HepG2 (cell line): ENCODE data around the gene VWA3A. TPM values are rescaled to one million over a fixed set of nuclear protein-coding genes. Genes with fewer than 3 reads are reported as not detected.

Experiments
- ELF3 ChIP-seq: IDR thresholded peaks from 2 replicates; pipeline ENCODE4 v1.6.1; 2016; ENCODE audit warnings: missing genetic modification reagents, missing compliant biosample characterization
- HOXA3 ChIP-seq: sonication (generic); formaldehyde crosslinking; IDR thresholded peaks from 2 replicates; pipeline ENCODE4 v1.5.0; 2020; ENCODE audit warnings: missing genetic modification reagents
- HOXA5 ChIP-seq: sonication (generic); formaldehyde crosslinking; IDR thresholded peaks from 2 replicates; pipeline ENCODE4 v1.4.0; 2020; ENCODE audit warnings: missing genetic modification reagents
- KDM1A ChIP-seq: IDR thresholded peaks from 2 replicates; pipeline ENCODE4 v1.6.1; 2016; ENCODE audit warnings: missing compliant biosample characterization
- KLF13 ChIP-seq: sonication (generic); formaldehyde crosslinking; IDR thresholded peaks from 2 replicates; pipeline ENCODE4 v1.4.0; 2020; ENCODE audit warnings: mild to moderate bottlenecking, missing genetic modification reagents
- KMT2A ChIP-seq: sonication (generic); formaldehyde crosslinking; IDR thresholded peaks from 2 replicates; pipeline ENCODE4 v1.4.0; 2020; ENCODE audit warnings: missing genetic modification reagents
- MIER3 ChIP-seq: IDR thresholded peaks from 2 replicates; pipeline ENCODE4 v1.6.1; 2016; ENCODE audit warnings: missing compliant biosample characterization, borderline replicate concordance
- POLR2A ChIP-seq, 2 experiments: IDR thresholded peaks; 2 replicates each; pipeline ENCODE4 v1.6.1; 2011; ENCODE audit warnings: low read depth in 2 of 2, low read length in 2 of 2, mild to moderate bottlenecking in 1 of 2, moderate library complexity in 1 of 2; ENCODE audit not compliant: insufficient read depth in 1 of 2
- RFX5 ChIP-seq: IDR thresholded peaks from 2 replicates; pipeline ENCODE4 v1.6.1; 2011; ENCODE audit warnings: low read depth, low read length, improper control_type of control experiment
- RFXANK ChIP-seq: IDR thresholded peaks from 2 replicates; pipeline ENCODE4 v1.6.1; 2016
- SMARCE1 ChIP-seq: fragments of 450-650 bp; IDR thresholded peaks from 2 replicates; pipeline ENCODE4 v1.6.1; 2017; ENCODE audit warnings: borderline replicate concordance
- SRSF9 ChIP-seq: fragments of 200-400 bp; formaldehyde crosslinking; IDR thresholded peaks from 2 replicates; pipeline ENCODE4 v1.6.1; 2018; ENCODE audit warnings: borderline replicate concordance, mild to moderate bottlenecking, low read depth, low read length; ENCODE audit not compliant: insufficient read depth, poor library complexity, severe bottlenecking
- ZNF10 ChIP-seq: sonication (generic); formaldehyde crosslinking; IDR thresholded peaks from 2 replicates; pipeline ENCODE4 v1.4.0; 2020; ENCODE audit warnings: mild to moderate bottlenecking, low read depth, missing genetic modification reagents, borderline replicate concordance
- ZNF510 ChIP-seq: sonication (generic); formaldehyde crosslinking; IDR thresholded peaks from 2 replicates; pipeline ENCODE4 v1.4.0; 2020; ENCODE audit warnings: low read depth, mild to moderate bottlenecking, missing genetic modification reagents
- ZNF709 ChIP-seq: sonication (generic); formaldehyde crosslinking; IDR thresholded peaks from 2 replicates; pipeline ENCODE4 v1.5.0; 2020; ENCODE audit warnings: mild to moderate bottlenecking, missing genetic modification reagents
- polyA plus RNA-seq, 8 experiments: library from polyadenylated mRNA; depleted of rRNA in 3 of 8; stranded (reverse) in 7 of 8; unstranded in 1 of 8; fragments of >200 nt; fragmentation: Illumina TruSeq in 4 of 8; extraction: Trizol in 4 of 8; gene quantifications; 2 replicates each; pipeline versions ENCODE4 v1.2.1 to v1.2.3, GENCODE V29; 2011 to 2016; ENCODE audit warnings: low read depth in 4 of 8, missing spikeins in 1 of 8, mixed read lengths in 1 of 8; ENCODE audit not compliant: insufficient read depth in 1 of 8
- total RNA-seq, 5 experiments: library from RNA; depleted of rRNA; stranded (reverse); fragments of >200 nt; fragmentation: Illumina TruSeq; extraction: Trizol; gene quantifications; 2 replicates each; pipeline ENCODE4 v1.2.3, GENCODE V29; 2016; ENCODE audit warnings: low read depth in 1 of 5
- TF ChIP-seq, protein P1 (sequence below): IDR thresholded peaks from 2 replicates; pipeline ENCODE4 v1.6.1; 2016
- TF ChIP-seq, protein P2 (sequence below): sonication (generic); formaldehyde crosslinking; IDR thresholded peaks from 2 replicates; pipeline ENCODE4 v1.4.0; 2020; ENCODE audit warnings: missing genetic modification reagents, borderline replicate concordance
- TF ChIP-seq, protein P3 (sequence below): sonication (generic); formaldehyde crosslinking; conservative IDR thresholded peaks from 2 replicates; pipeline ENCODE4 v1.4.0; 2020; ENCODE audit warnings: mild to moderate bottlenecking, missing genetic modification reagents, moderate library complexity
- TF ChIP-seq, protein P4 (sequence below): sonication (generic); formaldehyde crosslinking; conservative IDR thresholded peaks from 2 replicates; pipeline ENCODE4 v1.4.0; 2020; ENCODE audit warnings: missing genetic modification reagents

The VWA3A gene
- total and polyA plus RNA-seq, 2 of the 13 experiments (the other 11 are each of a cell fraction or from before 2014, with no cell fraction given): 0.03 to 0.07 TPM

DNA sequence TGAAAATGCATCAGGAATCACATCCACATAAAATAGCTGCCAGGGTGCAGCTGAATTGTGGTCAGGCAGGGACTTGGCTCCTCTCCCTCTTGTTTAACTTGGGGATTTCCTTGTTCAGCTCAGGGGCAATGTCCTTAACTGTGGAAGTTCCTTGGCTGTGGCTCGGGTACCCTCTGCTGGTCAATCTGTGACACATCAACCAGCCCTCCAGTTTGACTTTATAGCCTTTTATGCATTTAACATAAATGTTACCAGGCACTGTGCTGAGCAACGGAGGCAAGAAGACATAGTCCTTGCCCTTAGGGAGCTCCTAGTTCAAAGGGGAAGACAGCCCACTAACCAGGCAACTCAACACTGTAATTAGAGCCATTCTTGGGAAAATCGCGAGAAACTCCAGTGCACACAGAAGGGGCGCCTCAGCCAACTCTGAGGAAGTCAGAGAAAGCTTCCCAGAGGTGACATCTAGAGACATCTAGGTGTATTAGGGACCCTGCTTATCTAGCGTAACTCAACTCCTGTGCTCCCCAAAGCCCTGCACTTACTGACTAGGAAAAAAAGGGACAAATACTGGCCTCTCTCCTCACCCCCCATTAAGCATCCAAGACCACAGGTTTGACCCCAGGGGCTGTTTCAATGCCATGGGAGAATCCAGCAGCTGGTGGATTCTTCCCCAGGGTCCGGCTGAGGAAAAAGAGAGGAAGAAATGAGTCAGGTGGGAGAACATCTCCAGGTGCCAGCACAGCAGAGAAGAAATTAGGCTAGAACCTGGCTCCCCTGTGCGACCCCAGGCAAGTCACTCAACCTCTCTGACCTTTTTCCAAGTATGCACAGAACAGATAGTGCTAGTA is 96.5 kb downstream of the VWA3A start (continued):
- TF ChIP-seq KDM1A (CRISPR knock-in tag) (no peak), ZNF10 (no peak), RFXANK (CRISPR knock-in tag) (no peak), SRSF9 (no peak), RFX5 (no peak), ZNF709 (CRISPR knock-in tag) (no peak), KLF13 (CRISPR knock-in tag) (no peak), ZNF510 (CRISPR knock-in tag) (no peak), HOXA3 (CRISPR knock-in tag) (peak; percentile 43; the same call in 1 of the 2 replicates), HOXA5 (CRISPR knock-in tag) (peak; percentile 73; the same call in 1 of the 2 replicates), ELF3 (CRISPR knock-in tag) (peak; percentile 96), SMARCE1 (no peak), POLR2A (IDR thresholded peaks at IDR 0.05; ENCODE audit: insufficient read depth in 1 of 2, low read depth in 2 of 2, low read length in 2 of 2) (no peak), KMT2A (no peak), MIER3 (CRISPR knock-in tag) (no peak)
- TF ChIP-seq, protein P1, sequence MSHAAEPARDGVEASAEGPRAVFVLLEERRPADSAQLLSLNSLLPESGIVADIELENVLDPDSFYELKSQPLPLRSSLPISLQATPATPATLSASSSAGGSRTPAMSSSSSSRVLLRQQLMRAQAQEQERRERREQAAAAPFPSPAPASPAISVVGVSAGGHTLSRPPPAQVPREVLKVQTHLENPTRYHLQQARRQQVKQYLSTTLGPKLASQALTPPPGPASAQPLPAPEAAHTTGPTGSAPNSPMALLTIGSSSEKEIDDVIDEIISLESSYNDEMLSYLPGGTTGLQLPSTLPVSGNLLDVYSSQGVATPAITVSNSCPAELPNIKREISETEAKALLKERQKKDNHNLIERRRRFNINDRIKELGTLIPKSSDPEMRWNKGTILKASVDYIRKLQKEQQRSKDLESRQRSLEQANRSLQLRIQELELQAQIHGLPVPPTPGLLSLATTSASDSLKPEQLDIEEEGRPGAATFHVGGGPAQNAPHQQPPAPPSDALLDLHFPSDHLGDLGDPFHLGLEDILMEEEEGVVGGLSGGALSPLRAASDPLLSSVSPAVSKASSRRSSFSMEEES (CRISPR knock-in tag): no peak; the same call in 1 of the 2 replicates
- TF ChIP-seq, protein P2, sequence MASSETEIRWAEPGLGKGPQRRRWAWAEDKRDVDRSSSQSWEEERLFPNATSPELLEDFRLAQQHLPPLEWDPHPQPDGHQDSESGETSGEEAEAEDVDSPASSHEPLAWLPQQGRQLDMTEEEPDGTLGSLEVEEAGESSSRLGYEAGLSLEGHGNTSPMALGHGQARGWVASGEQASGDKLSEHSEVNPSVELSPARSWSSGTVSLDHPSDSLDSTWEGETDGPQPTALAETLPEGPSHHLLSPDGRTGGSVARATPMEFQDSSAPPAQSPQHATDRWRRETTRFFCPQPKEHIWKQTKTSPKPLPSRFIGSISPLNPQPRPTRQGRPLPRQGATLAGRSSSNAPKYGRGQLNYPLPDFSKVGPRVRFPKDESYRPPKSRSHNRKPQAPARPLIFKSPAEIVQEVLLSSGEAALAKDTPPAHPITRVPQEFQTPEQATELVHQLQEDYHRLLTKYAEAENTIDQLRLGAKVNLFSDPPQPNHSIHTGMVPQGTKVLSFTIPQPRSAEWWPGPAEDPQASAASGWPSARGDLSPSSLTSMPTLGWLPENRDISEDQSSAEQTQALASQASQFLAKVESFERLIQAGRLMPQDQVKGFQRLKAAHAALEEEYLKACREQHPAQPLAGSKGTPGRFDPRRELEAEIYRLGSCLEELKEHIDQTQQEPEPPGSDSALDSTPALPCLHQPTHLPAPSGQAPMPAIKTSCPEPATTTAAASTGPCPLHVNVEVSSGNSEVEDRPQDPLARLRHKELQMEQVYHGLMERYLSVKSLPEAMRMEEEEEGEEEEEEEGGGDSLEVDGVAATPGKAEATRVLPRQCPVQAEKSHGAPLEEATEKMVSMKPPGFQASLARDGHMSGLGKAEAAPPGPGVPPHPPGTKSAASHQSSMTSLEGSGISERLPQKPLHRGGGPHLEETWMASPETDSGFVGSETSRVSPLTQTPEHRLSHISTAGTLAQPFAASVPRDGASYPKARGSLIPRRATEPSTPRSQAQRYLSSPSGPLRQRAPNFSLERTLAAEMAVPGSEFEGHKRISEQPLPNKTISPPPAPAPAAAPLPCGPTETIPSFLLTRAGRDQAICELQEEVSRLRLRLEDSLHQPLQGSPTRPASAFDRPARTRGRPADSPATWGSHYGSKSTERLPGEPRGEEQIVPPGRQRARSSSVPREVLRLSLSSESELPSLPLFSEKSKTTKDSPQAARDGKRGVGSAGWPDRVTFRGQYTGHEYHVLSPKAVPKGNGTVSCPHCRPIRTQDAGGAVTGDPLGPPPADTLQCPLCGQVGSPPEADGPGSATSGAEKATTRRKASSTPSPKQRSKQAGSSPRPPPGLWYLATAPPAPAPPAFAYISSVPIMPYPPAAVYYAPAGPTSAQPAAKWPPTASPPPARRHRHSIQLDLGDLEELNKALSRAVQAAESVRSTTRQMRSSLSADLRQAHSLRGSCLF (CRISPR knock-in tag): no peak
- TF ChIP-seq, protein P3, sequence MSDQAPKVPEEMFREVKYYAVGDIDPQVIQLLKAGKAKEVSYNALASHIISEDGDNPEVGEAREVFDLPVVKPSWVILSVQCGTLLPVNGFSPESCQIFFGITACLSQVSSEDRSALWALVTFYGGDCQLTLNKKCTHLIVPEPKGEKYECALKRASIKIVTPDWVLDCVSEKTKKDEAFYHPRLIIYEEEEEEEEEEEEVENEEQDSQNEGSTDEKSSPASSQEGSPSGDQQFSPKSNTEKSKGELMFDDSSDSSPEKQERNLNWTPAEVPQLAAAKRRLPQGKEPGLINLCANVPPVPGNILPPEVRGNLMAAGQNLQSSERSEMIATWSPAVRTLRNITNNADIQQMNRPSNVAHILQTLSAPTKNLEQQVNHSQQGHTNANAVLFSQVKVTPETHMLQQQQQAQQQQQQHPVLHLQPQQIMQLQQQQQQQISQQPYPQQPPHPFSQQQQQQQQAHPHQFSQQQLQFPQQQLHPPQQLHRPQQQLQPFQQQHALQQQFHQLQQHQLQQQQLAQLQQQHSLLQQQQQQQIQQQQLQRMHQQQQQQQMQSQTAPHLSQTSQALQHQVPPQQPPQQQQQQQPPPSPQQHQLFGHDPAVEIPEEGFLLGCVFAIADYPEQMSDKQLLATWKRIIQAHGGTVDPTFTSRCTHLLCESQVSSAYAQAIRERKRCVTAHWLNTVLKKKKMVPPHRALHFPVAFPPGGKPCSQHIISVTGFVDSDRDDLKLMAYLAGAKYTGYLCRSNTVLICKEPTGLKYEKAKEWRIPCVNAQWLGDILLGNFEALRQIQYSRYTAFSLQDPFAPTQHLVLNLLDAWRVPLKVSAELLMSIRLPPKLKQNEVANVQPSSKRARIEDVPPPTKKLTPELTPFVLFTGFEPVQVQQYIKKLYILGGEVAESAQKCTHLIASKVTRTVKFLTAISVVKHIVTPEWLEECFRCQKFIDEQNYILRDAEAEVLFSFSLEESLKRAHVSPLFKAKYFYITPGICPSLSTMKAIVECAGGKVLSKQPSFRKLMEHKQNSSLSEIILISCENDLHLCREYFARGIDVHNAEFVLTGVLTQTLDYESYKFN (CRISPR knock-in tag): peak; percentile 16; the same call in 1 of the 2 replicates
- TF ChIP-seq, protein P4, sequence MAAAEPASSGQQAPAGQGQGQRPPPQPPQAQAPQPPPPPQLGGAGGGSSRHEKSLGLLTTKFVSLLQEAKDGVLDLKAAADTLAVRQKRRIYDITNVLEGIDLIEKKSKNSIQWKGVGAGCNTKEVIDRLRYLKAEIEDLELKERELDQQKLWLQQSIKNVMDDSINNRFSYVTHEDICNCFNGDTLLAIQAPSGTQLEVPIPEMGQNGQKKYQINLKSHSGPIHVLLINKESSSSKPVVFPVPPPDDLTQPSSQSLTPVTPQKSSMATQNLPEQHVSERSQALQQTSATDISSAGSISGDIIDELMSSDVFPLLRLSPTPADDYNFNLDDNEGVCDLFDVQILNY (CRISPR knock-in tag): peak; percentile 51; the same call in 1 of the 2 replicates
